Kidney (tissue), 14 donors: ENCODE results near the gene OSBPL8. TPM values are rescaled to one million over a fixed set of nuclear protein-coding genes. Genes with fewer than 3 reads are reported as not detected.

Source experiments
- DNase-seq, 5 donors: peaks; one replicate each; pipeline ENCODE4 v3.0.0-alpha.2; 2013 to 2020
- FAIRE-seq: peaks from 2 replicates; lab custom pipeline; 2012; peaks lifted over from hg19 to GRCh38; lab: Jason Lieb, UNC
- H3K27ac ChIP-seq, 2 donors: one replicate each; pipeline ENCODE4 v1.7.0; 2013; ENCODE audit warnings: low read depth in 2 of 2, low read length in 2 of 2, inconsistent platforms in 1 of 2
- H3K27me3 ChIP-seq: one replicate; pipeline ENCODE4 v1.7.1; 2013; ENCODE audit warnings: low read length, inconsistent platforms; ENCODE audit not compliant: control insufficient read depth, insufficient read depth
- H3K36me3 ChIP-seq, 3 donors: one replicate each; pipeline versions ENCODE4 v1.7.0 to v1.7.1; 2013; ENCODE audit warnings: low read length in 3 of 3, control low read depth in 1 of 3, inconsistent platforms in 1 of 3; ENCODE audit not compliant: insufficient read depth in 3 of 3, control insufficient read depth in 2 of 3
- H3K4me1 ChIP-seq, 3 donors: one replicate each; pipeline versions ENCODE4 v1.7.0 to v1.7.1; 2013; ENCODE audit warnings: low read length in 3 of 3, inconsistent platforms in 1 of 3, low read depth in 1 of 3; ENCODE audit not compliant: control insufficient read depth in 2 of 3, insufficient read depth in 2 of 3
- H3K4me3 ChIP-seq, 3 donors: one replicate each; pipeline versions ENCODE4 v1.7.0 to v1.8.1; 2013; ENCODE audit warnings: low read length in 3 of 3, control low read depth in 1 of 3, inconsistent platforms in 1 of 3
- H3K9ac ChIP-seq, 3 donors: one replicate each; pipeline versions ENCODE4 v1.7.0 to v1.7.1; 2013; ENCODE audit warnings: low read length in 3 of 3, control low read depth in 1 of 3, inconsistent platforms in 1 of 3
- H3K9me3 ChIP-seq, 3 donors: one replicate each; pipeline versions ENCODE4 v1.7.0 to v1.7.1; 2013; ENCODE audit warnings: low read length in 3 of 3, control low read depth in 1 of 3, inconsistent platforms in 1 of 3; ENCODE audit not compliant: control insufficient read depth in 2 of 3, insufficient read depth in 1 of 3
- intact Hi-C: fragments of 100-400 bp; cut with DNase I; formaldehyde crosslinking; loops from one replicate; pipeline ENCODE4 v1.11.1; 2022
- polyA plus RNA-seq: library from polyadenylated mRNA; stranded (reverse); fragments of 350-450 nt; fragmentation: Illumina TruSeq; extraction: RNeasy Lipid Tissue Mini Kit (QIAGEN cat#74804); gene quantifications from one replicate; pipeline ENCODE4 v1.2.3, GENCODE V29; 2014; ENCODE audit warnings: low read depth, low replicate concordance; ENCODE audit not compliant: insufficient read depth
- total RNA-seq: library from RNA; stranded (reverse); fragmentation: NEBNext Ultra II Directional; extraction: Animal tissue kit (Norgen Biotek cat#: 25700); gene quantifications from one replicate; pipeline ENCODE4 v1.2.1, GENCODE V29; 2021
- TF ChIP-seq, protein P1 (sequence below): IDR thresholded peaks from 3 replicates; pipeline ENCODE4 v1.5.1; 2012; ENCODE audit warnings: mild to moderate bottlenecking, moderate library complexity, borderline replicate concordance; ENCODE audit not compliant: insufficient read depth; ENCODE audit errors: extremely low read depth
- donor health status: control.
- donor health status: control.
- donor health status: control.
- donor health status: control.
- donor health status: control.
- donor health status: DM: yes; HTN: yes; CAD: no.
- donor health status: Normal renal cell carcinoma (clear cell type).

OSBPL8 gene
- total and polyA plus RNA-seq, 2 donors from 2014 or later, result 11.5 to 69.7 TPM

DNA sequence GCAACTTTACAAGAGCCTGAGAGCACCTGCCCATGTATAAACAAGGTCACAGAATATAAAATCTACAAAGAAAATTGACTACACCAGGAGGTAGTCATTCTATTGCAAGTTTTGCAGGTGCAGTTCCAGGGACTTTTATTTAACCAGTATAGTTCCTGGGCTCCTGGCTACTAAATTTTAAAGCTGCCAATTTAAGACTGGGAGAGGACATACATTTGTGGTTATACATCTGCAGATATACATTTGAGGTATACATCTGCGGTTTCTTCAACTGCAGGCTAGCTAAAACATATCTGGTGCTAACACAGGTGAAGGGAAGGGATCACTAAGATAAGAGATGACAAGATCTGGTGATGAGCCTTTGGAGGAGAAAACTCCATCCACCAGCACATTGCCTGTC is 241.6 kb downstream of the OSBPL8 start:
- H3K4me1 ChIP-seq, result no peaks in the 10 kb centered on the region
- DNase-seq (no peak), FAIRE-seq (no peak)
- no peaks in the 10 kb centered on the region for H3K27me3 ChIP-seq
- no peak overlapping the region for H3K4me3 ChIP-seq
- intact Hi-C loops, result no loop called here
- no peak overlapping the region for H3K9ac ChIP-seq
- H3K36me3 ChIP-seq, result no peaks in the 10 kb centered on the region
- no peaks in the 10 kb centered on the region for H3K9me3 ChIP-seq
- no peak overlapping the region for H3K27ac ChIP-seq
- TF ChIP-seq, protein P1, sequence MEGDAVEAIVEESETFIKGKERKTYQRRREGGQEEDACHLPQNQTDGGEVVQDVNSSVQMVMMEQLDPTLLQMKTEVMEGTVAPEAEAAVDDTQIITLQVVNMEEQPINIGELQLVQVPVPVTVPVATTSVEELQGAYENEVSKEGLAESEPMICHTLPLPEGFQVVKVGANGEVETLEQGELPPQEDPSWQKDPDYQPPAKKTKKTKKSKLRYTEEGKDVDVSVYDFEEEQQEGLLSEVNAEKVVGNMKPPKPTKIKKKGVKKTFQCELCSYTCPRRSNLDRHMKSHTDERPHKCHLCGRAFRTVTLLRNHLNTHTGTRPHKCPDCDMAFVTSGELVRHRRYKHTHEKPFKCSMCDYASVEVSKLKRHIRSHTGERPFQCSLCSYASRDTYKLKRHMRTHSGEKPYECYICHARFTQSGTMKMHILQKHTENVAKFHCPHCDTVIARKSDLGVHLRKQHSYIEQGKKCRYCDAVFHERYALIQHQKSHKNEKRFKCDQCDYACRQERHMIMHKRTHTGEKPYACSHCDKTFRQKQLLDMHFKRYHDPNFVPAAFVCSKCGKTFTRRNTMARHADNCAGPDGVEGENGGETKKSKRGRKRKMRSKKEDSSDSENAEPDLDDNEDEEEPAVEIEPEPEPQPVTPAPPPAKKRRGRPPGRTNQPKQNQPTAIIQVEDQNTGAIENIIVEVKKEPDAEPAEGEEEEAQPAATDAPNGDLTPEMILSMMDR, result no peak

DNA sequence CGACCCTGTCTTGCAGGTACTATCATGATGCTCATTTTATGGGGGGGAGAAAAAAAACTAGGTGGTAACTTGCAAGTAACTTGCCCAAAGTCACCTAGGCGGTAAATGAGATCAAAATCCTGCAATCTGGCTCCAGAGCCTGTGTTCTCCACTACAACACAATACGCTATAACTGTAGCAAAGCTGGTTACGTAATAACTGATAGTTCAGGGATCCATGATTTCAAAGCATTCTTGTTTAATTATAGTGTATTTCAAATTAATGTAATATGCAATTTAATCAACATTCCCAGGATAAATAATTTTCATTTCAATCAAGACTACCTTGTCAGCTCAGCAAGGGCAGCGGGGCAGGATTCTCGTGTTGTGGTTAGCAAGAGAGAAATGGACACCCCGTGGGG is 243.1 kb downstream of the OSBPL8 start:
- H3K9ac ChIP-seq, result no peak overlapping the region
- no peak for DNase-seq
- FAIRE-seq, result no peak
- intact Hi-C loops, result no loop called here
- no peaks in the 10 kb centered on the region for H3K4me1 ChIP-seq
- H3K4me3 ChIP-seq, result no peak overlapping the region
- H3K36me3 ChIP-seq, result no peaks in the 10 kb centered on the region
- no peaks in the 10 kb centered on the region for H3K27me3 ChIP-seq
- TF ChIP-seq, protein P1, result no peak
- H3K27ac ChIP-seq, result no peak overlapping the region
- no peaks in the 10 kb centered on the region for H3K9me3 ChIP-seq

DNA sequence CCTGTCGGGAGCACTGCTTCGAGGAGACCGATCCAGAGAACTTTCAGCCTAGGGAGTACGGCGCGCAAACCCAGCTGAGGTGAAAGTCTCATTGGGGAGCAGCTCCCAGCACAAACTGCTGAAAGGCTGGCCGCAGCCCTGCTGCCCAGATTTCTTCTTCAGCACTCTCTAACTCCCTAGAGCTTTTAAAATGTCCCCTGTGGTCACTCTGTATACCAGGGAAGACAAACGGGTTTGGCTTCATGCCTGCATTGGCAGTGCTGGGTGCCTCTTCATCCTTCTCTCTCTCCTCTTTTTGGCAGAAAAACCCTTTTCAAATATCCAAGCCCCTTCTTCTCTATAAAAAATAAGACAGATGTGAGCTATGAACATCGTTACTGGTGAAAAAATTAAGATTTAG is 246.3 kb downstream of the OSBPL8 start:
- FAIRE-seq (no peak), DNase-seq (no peak)
- Histone ChIP-seq H3K4me3 (no peak overlapping the region), H3K9me3 (no peaks in the 10 kb centered on the region), H3K36me3 (no peaks in the 10 kb centered on the region), H3K9ac (no peak overlapping the region), H3K4me1 (no peaks in the 10 kb centered on the region), H3K27me3 (no peaks in the 10 kb centered on the region), H3K27ac (no peak overlapping the region)
- TF ChIP-seq, protein P1, result no peak
- intact Hi-C loops, result no loop called here

DNA sequence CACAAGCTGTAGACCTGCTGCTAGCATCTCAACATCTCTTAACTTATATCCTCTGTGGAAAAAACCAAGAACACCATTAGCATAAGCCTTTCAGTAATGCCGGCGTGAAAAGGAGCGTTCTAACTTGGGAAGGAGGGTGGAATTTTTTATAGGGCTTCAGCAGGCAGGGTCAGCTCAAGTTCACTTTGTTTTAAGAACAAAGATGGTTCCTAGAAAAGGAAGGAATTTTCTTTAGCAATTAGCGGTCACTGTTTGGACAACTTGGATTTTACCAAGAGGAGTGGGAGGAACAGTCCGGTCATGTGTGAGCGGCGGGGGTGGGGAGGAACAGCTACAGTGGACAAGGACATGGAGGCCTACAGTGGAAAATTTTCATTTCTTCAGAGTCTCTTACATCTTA is 247.3 kb downstream of the OSBPL8 start:
- no peaks in the 10 kb centered on the region for H3K9me3 ChIP-seq
- FAIRE-seq (no peak), DNase-seq (peak in 3 of 5 donors; percentile 14 to 80 (median 29))
- no peaks in the 10 kb centered on the region for H3K4me1 ChIP-seq
- H3K36me3 ChIP-seq, result no peaks in the 10 kb centered on the region
- intact Hi-C loops, result no loop called here
- no peak overlapping the region for H3K27ac ChIP-seq
- TF ChIP-seq, protein P1, result no peak
- no peak overlapping the region for H3K9ac ChIP-seq
- H3K4me3 ChIP-seq, result no peak overlapping the region
- no peaks in the 10 kb centered on the region for H3K27me3 ChIP-seq
